Measurements from ENCODE around the gene KIF25.
A peak's percentile ranks its signal among the peaks of the same experiment; 100 is the strongest.

The KIF25 gene

GRCh38 chr6:168030908-168031307 lies 33.4 kb downstream of the KIF25 start:
- TF ChIP-seq CTCF (IDR thresholded peaks at IDR 0.05; ENCODE audit: insufficient read depth, missing control alignments): no peak
- FAIRE-seq (no peak), DNase-seq (ENCODE audit: insufficient read length, low spot score) (no peak)

- no peak for DNase-seq (ENCODE audit: insufficient read length, low spot score)
Observed at GRCh38 chr6:168031411-168031971, 34.0 kb downstream of the KIF25 start.

GRCh38 chr6:168032005-168032760 lies 34.7 kb downstream of the KIF25 start:
- DNase-seq (ENCODE audit: insufficient read length, low spot score) (no peak), FAIRE-seq (no peak)
- no peak for TF ChIP-seq CTCF (IDR thresholded peaks at IDR 0.05; ENCODE audit: insufficient read depth, missing control alignments)

More at GRCh38 chr6:168031411-168031971, 34.0 kb downstream of the KIF25 start:
- no peak for FAIRE-seq
- TF ChIP-seq CTCF (IDR thresholded peaks at IDR 0.05; ENCODE audit: insufficient read depth, missing control alignments): no peak

GRCh38 chr6:168033791-168034190 lies 36.3 kb downstream of the KIF25 start:
- no peak for DNase-seq (ENCODE audit: insufficient read length, low spot score)
- FAIRE-seq: no peak
- no peak for TF ChIP-seq CTCF (IDR thresholded peaks at IDR 0.05; ENCODE audit: insufficient read depth, missing control alignments)

GRCh38 chr6:168034537-168034936 lies 37.1 kb downstream of the KIF25 start:
- FAIRE-seq: no peak
- TF ChIP-seq CTCF (IDR thresholded peaks at IDR 0.05; ENCODE audit: insufficient read depth, missing control alignments): no peak
- DNase-seq (ENCODE audit: insufficient read length, low spot score): no peak

- DNase-seq (ENCODE audit: insufficient read length, low spot score) (peak; percentile 32), FAIRE-seq (no peak)
- TF ChIP-seq CTCF (IDR thresholded peaks at IDR 0.05; ENCODE audit: insufficient read depth, missing control alignments): no peak
Observed at GRCh38 chr6:168035098-168035660, 37.7 kb downstream of the KIF25 start.
